ENCODE measurements around the gene TJP3. TPM values are rescaled to one million over a fixed set of nuclear protein-coding genes. Genes with fewer than 3 reads are reported as not detected.

Gene TJP3
- total RNA-seq, 4 donors from 2014 or later = 29.7 to 43.7 (median 39.8) TPM

DNA sequence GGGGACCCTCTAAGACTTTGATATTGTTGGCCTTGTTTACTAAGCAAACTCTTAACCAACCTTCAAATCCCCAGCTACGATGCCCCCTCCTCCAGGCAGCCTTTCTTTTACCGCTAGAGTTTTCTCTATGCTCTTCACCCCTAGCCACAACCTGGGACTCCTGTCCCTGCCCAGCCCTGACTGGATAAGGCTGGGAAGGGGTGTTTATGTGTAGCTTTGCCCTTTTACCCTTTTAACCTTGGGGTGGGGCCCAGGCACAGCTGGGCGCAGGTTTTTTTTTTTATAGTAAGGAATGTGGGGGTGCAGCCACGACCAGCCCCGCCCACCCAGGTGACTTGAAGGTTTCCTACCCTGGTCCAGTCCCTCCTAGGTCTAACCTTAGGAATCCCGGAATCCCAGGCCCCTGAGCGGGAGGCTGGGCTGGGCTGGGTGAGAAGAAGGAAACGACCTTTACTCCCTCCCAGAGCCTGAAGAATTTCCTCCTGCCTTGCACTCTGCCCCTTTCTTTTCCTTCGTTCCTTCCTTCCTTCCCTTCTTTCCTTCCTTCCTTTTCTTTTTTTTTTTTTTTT, 12.2 kb downstream of the TJP3 start:
- Histone ChIP-seq H3K9me3 (no peaks in the 10 kb centered on the region), H3K27ac (peak overlapping the region in 1 of 3 donors; percentile 33), H3K36me3 (no peaks in the 10 kb centered on the region), H3K27me3 (no peaks in the 10 kb centered on the region), H3K4me3 (replicated peaks in 1 of 3) (no peak overlapping the region), H3K4me1 (peaks cover 18 to 21% of the 10 kb centered on the region in 2 donors)
- TF ChIP-seq, protein P1, sequence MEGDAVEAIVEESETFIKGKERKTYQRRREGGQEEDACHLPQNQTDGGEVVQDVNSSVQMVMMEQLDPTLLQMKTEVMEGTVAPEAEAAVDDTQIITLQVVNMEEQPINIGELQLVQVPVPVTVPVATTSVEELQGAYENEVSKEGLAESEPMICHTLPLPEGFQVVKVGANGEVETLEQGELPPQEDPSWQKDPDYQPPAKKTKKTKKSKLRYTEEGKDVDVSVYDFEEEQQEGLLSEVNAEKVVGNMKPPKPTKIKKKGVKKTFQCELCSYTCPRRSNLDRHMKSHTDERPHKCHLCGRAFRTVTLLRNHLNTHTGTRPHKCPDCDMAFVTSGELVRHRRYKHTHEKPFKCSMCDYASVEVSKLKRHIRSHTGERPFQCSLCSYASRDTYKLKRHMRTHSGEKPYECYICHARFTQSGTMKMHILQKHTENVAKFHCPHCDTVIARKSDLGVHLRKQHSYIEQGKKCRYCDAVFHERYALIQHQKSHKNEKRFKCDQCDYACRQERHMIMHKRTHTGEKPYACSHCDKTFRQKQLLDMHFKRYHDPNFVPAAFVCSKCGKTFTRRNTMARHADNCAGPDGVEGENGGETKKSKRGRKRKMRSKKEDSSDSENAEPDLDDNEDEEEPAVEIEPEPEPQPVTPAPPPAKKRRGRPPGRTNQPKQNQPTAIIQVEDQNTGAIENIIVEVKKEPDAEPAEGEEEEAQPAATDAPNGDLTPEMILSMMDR (IDR thresholded peaks at IDR 0.05) = no peak
- no peak for TF ChIP-seq POLR2A (IDR thresholded peaks at IDR 0.05)
- DNase-seq = no peak
- intact Hi-C loops (cut with DNase I) = no loop called here
- 47 to 52% methylated on average over 9 of the region's 9 CpGs for WGBS, 2 donors

DNA sequence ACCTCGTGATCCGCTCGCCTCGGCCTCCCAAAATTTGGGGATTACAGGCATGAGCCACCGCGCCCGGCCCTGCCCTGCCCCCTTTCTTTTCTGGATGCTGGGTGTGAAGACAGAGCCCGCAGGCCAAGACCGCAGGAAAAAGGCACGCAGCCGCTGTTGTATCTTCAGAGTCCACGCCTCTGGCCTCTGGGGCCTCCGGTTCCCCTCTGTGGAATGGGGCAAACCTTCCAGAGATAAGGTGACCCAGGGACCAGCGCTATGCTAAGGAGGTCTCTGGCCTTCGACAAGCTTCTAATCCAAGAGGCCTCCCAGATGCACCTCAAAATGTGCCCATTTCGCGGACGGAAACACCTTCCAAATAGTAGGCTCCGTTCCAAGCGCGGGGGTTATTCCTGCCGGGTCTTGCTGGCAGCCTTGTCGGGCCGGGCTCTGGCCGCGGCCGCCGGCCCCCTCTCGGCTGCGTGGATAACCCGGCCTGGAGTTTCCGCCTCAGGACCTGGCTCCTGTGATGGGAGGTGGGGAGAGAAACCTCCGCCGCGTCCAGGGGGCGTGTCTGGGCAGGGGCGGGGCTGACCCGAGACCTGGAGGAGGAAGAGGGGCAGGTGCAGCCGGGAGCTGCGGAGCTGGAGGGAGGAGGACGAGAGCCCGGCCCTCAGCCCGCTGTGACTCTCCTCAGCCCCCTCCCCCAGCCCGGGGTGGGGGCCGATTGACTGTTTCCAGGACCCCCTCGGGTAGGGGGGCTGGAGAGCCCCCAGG, 13.1 kb downstream of the TJP3 start:
- Histone ChIP-seq H3K27ac (peak overlapping the region in 1 of 3 donors; percentile 33), H3K4me3 (replicated peaks in 1 of 3) (peak overlapping the region; percentile 26 to 66 (median 53)), H3K9me3 (no peaks in the 10 kb centered on the region), H3K27me3 (no peaks in the 10 kb centered on the region), H3K4me1 (peaks cover 24 to 25% of the 10 kb centered on the region in 2 donors), H3K36me3 (no peaks in the 10 kb centered on the region)
- intact Hi-C loops (cut with DNase I) = no loop called here
- WGBS, 2 donors = 24 to 61% methylated on average over 16 to 40 of the region's 46 CpGs
- DNase-seq = peak; percentile 97 to 98
- TF ChIP-seq POLR2A (IDR thresholded peaks at IDR 0.05) = peak; percentile 21 to 56
- TF ChIP-seq, protein P1 (IDR thresholded peaks at IDR 0.05) = peak in 1 of 6 experiments; percentile 51

GRCh38 chr19:3721887-3722442, 13.8 kb downstream of the TJP3 start:
- H3K4me3 ChIP-seq (replicated peaks in 1 of 3) = peak overlapping the region; percentile 26 to 66 (median 53)
- 2 to 3% methylated on average over 19 to 24 of the region's 26 CpGs for WGBS, 2 donors
- TF ChIP-seq, protein P1 (IDR thresholded peaks at IDR 0.05) = no peak
- TF ChIP-seq POLR2A (IDR thresholded peaks at IDR 0.05) = no peak
- no peak for DNase-seq
- H3K9me3 ChIP-seq = no peaks in the 10 kb centered on the region
- intact Hi-C loops (cut with DNase I) = no loop called here
- peaks cover 25 to 26% of the 10 kb centered on the region in 2 donors for H3K4me1 ChIP-seq
- H3K27me3 ChIP-seq = no peaks in the 10 kb centered on the region
- H3K27ac ChIP-seq = peak overlapping the region in 2 of 3 donors; percentile 12 to 33
- no peaks in the 10 kb centered on the region for H3K36me3 ChIP-seq

DNA sequence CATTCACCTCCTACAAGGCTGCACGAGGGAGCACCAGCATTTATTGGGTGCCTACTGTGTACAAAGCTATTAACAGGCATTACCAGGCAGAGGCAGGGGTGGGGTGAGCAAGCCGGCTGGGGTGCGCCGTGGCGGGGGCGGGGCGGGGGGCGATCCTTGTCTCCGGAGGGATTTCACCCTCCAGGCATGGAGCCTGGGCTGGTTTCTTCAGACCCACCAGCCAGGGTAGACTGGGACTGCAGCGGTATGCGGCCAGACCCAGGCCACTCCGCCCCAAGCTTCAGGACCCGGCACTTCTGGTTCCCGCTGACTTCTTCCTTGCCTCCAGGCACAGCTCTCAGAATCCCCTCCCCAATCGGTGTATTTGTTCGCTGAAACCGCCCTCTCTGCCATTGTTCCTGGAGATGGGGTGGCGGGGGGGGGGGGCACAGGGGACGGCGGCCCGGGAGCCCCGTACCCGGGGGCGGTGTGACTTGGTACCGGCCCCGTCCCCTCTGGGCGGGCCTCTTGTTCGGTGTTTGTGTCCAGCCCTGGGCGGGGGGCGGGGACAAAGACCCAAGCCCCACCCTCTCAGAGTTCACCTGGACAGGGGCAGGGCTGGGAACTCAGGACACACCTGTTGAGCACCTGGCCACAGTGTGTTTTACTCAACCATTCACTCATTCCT, 14.4 kb downstream of the TJP3 start:
- Histone ChIP-seq H3K36me3 (no peaks in the 10 kb centered on the region), H3K4me1 (peaks cover 25 to 26% of the 10 kb centered on the region in 2 donors), H3K9me3 (no peaks in the 10 kb centered on the region), H3K4me3 (replicated peaks in 1 of 3) (peak overlapping the region in 2 of 3 donors; percentile 53 to 66), H3K27me3 (no peaks in the 10 kb centered on the region), H3K27ac (peak overlapping the region; percentile 26 to 66 (median 33))
- TF ChIP-seq, protein P1 (IDR thresholded peaks at IDR 0.05) = no peak
- TF ChIP-seq POLR2A (IDR thresholded peaks at IDR 0.05) = peak in 1 of 2 donors; percentile 40
- peak; percentile 92 to 93 for DNase-seq
- WGBS, 2 donors = 0 to 5% methylated on average over 6 to 13 of the region's 30 CpGs
- intact Hi-C loops (cut with DNase I) = no loop called here
